Left lung (tissue), 10 donors: Measurements from ENCODE around the gene TPCN1. TPM values are rescaled to one million over a fixed set of nuclear protein-coding genes. Genes with fewer than 3 reads are reported as not detected.
A peak's percentile ranks its signal among the peaks of the same experiment; 100 is the strongest.

Experiments
- ATAC-seq: fragments of 200-7000 bp; cut with Tn5 transposase; one replicate; pipeline ENCODE4 v1.9.1; 2020; ENCODE audit warnings: moderate library complexity
- DNase-seq, 4 donors: peaks; one replicate each; pipeline ENCODE4 v3.0.0-alpha.2; 2013 to 2020
- H3K27ac ChIP-seq, 2 donors: fragments of 200-600 bp; sonication (generic) in 1 of 2; one replicate each; pipeline versions ENCODE4 v1.5.0 to v1.8.0; 2020 to 2021
- H3K27me3 ChIP-seq, 2 donors: fragments of 200-600 bp; sonication (generic) in 1 of 2; one replicate each; pipeline versions ENCODE4 v1.5.0 to v1.8.0; 2020 to 2021
- H3K36me3 ChIP-seq, 2 donors: fragments of 200-600 bp; sonication (generic) in 1 of 2; one replicate each; pipeline versions ENCODE4 v1.5.0 to v1.8.0; 2020 to 2021
- H3K4me1 ChIP-seq, 2 donors: fragments of 200-600 bp; one replicate each; pipeline ENCODE4 v1.8.0; 2021
- H3K4me3 ChIP-seq, 2 donors: fragments of 200-600 bp; sonication (generic) in 1 of 2; one replicate each; pipeline versions ENCODE4 v1.5.0 to v1.8.0; 2020 to 2021; ENCODE audit warnings: mild to moderate bottlenecking in 1 of 2
- H3K9me3 ChIP-seq, 2 donors: fragments of 200-600 bp; sonication (generic) in 1 of 2; one replicate each; pipeline versions ENCODE4 v1.5.0 to v1.8.0; 2020 to 2021
- intact Hi-C, 2 donors: fragments of 100-400 bp; cut with DNase I; formaldehyde crosslinking; loops; one replicate each; pipeline versions ENCODE4 v1.11.2 to v1.14.2; 2022
- microRNA-seq, 2 donors: library from miRNA; unstranded; fragments of <30 nt; microRNA quantifications; one replicate each; pipeline ENCODE4, GENCODE V29; 2019
- polyA plus RNA-seq, 6 donors: library from polyadenylated mRNA; unstranded; fragments of 120-200 nt; gene quantifications; one replicate each; pipeline ENCODE4 v1.2.1, GENCODE V29; 2013; ENCODE audit not compliant: insufficient read length in 6 of 6
- total RNA-seq, 2 donors: library from RNA; stranded (reverse); fragmentation: NEBNext Ultra II Directional; extraction: Animal tissue kit (Norgen Biotek cat#: 25700); gene quantifications; one replicate each; pipeline ENCODE4 v1.2.1, GENCODE V29; 2021
- TF ChIP-seq, protein P1 (sequence below), 2 donors: fragments of 200-600 bp; sonication (generic) in 1 of 2; IDR thresholded peaks; one replicate each; pipeline versions ENCODE4 v1.5.0 to v1.8.0; 2021; ENCODE audit warnings: antibody characterized with exemption in 2 of 2
- donor health status: DM: no; HTN: yes; CAD: no.
- donor health status: DM: no; HTN: no; CAD: no.

TPCN1 gene
- total and polyA plus RNA-seq, 8 donors, result 24.7 to 54.1 (median 34.8) TPM

DNA sequence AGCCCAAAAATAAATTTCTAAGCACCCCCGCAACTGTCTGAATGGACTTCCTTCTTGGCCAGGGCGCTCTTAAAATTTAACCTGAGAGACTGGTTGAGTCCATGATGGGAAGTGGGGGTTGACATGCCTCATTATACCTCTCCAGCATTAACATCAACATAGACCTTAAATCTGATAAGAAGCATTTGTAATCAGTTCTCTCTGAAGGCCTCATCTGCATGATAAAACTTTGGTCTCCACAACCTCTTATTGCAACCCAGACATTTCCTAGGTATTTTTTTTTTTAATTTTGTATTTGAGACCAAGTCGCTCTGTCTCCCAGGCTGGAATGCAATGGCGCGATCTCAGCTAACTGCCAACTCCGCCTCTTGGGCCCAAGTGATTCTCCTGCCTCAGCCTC, 124.1 kb downstream of the TPCN1 start:
- TF ChIP-seq, protein P1, sequence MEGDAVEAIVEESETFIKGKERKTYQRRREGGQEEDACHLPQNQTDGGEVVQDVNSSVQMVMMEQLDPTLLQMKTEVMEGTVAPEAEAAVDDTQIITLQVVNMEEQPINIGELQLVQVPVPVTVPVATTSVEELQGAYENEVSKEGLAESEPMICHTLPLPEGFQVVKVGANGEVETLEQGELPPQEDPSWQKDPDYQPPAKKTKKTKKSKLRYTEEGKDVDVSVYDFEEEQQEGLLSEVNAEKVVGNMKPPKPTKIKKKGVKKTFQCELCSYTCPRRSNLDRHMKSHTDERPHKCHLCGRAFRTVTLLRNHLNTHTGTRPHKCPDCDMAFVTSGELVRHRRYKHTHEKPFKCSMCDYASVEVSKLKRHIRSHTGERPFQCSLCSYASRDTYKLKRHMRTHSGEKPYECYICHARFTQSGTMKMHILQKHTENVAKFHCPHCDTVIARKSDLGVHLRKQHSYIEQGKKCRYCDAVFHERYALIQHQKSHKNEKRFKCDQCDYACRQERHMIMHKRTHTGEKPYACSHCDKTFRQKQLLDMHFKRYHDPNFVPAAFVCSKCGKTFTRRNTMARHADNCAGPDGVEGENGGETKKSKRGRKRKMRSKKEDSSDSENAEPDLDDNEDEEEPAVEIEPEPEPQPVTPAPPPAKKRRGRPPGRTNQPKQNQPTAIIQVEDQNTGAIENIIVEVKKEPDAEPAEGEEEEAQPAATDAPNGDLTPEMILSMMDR (IDR thresholded peaks at IDR 0.05), result no peak
- intact Hi-C loops, result no loop called here
- no peak for DNase-seq
- peaks cover 0 to 6% of the 10 kb centered on the region in 2 donors for H3K27me3 ChIP-seq
- H3K27ac ChIP-seq, result no peak overlapping the region
- H3K36me3 ChIP-seq, result no peaks in the 10 kb centered on the region
- ATAC-seq, result no peak
- H3K4me3 ChIP-seq, result no peak overlapping the region
- no peaks in the 10 kb centered on the region for H3K4me1 ChIP-seq
- no peaks in the 10 kb centered on the region for H3K9me3 ChIP-seq

DNA sequence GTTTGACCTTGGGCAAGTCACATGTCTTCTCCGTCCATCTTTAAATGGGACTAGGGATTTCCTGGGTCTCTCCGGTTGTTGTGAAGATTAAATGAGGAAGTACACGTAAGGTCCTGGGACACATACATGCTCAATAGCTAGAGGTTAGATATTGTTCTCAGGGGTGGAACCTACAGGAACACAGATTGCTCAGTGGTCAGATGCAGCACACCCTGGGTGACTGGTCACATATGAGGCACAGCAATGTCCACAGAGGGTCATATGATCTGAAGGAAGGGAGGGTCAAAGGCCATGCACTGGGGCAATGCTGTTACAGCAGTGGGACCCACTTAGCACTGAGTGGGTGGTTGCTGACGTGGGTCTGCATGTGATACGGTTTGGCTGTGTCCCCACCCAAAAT, 125.1 kb downstream of the TPCN1 start:
- Histone ChIP-seq H3K9me3 (no peaks in the 10 kb centered on the region), H3K4me3 (no peak overlapping the region), H3K4me1 (no peaks in the 10 kb centered on the region), H3K36me3 (no peaks in the 10 kb centered on the region), H3K27ac (no peak overlapping the region), H3K27me3 (peaks cover 0 to 6% of the 10 kb centered on the region in 2 donors)
- peak; percentile 17 for ATAC-seq
- intact Hi-C loops, result no loop called here
- TF ChIP-seq, protein P1 (IDR thresholded peaks at IDR 0.05), result no peak
- no peak for DNase-seq

DNA sequence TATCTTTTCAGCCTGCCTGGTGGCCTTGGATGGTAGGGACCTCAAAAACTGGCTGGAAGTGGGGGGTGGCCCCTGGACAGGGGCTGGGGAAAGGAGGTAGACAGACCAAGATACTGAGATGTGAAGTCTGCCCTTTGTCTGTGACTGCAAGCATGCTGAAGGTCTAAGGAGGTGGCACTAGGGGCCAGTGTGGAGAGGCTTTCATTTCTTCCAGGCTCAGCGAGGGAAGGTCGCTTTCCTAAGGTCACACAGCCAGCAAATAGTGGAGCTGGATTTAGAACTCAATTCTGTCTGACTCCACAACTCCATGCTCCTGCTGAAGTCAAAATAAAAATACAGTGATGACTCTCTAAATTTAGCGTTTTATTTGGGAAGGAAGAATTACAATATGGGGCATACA, 125.8 kb downstream of the TPCN1 start:
- ATAC-seq (no peak), DNase-seq (no peak)
- intact Hi-C loops, result no loop called here
- Histone ChIP-seq H3K4me1 (no peaks in the 10 kb centered on the region), H3K36me3 (no peaks in the 10 kb centered on the region), H3K27ac (no peak overlapping the region), H3K9me3 (no peaks in the 10 kb centered on the region), H3K4me3 (no peak overlapping the region), H3K27me3 (peaks cover 0 to 6% of the 10 kb centered on the region in 2 donors)
- TF ChIP-seq, protein P1 (IDR thresholded peaks at IDR 0.05), result no peak

DNA sequence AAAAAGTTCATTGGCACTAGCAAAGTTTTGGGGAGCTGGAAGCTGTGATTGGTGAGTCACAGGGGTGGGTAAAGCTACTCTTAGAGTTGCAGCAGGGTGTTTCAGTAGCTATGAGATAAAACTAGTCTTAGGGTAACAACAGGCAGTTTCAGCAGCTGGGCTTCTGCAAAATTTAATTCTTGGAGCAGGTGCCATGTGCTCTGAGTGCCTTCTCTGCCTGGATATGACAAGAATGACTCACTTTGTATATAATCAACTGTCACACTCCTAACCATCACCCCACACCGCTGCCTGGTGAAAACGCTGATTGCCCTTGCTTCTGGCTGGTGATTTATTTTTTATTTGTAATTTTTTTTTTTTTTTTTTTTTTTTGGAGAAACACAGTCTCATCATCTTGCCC, 126.6 kb downstream of the TPCN1 start:
- TF ChIP-seq, protein P1 (IDR thresholded peaks at IDR 0.05), result no peak
- ATAC-seq, result no peak
- intact Hi-C loops, result no loop called here
- H3K4me1 ChIP-seq, result no peaks in the 10 kb centered on the region
- no peak overlapping the region for H3K27ac ChIP-seq
- peaks cover 0 to 6% of the 10 kb centered on the region in 2 donors for H3K27me3 ChIP-seq
- DNase-seq, result no peak
- H3K9me3 ChIP-seq, result no peaks in the 10 kb centered on the region
- H3K36me3 ChIP-seq, result no peaks in the 10 kb centered on the region
- H3K4me3 ChIP-seq, result no peak overlapping the region

Small RNA genes lying within 50 kb of the gene (microRNA-seq; reads per million reads assigned to microRNA genes)
- gene MIR6762, result 0 to 0.27 reads per million in 2 donors

Other genes with a start within 250 kb of the TPCN1 start
- gene OAS2, start 242.9 kb upstream of the TPCN1 start, total RNA-seq, result 10 to 100 TPM; 24.0 to 35.3 TPM
- gene OAS2, start 242.9 kb upstream of the TPCN1 start, polyA plus RNA-seq, result 10 to 100 TPM in 5 of 6 donors, 1 to 10 TPM in 1; 5.5 to 11.6 (median 10.1) TPM
- 1 to 10 TPM in 1 of 2 donors, under 1 TPM in 1; 0.70 to 3.8 TPM for gene DTX1, start 164.7 kb upstream of the TPCN1 start, total RNA-seq
- gene DTX1, start 164.7 kb upstream of the TPCN1 start, polyA plus RNA-seq, result 1 to 10 TPM; 3.6 to 6.3 (median 5.0) TPM
- under 1 TPM; 0.17 to 0.24 TPM for gene RASAL1, start 85.7 kb upstream of the TPCN1 start, total RNA-seq
- under 1 TPM; 0.16 to 0.46 (median 0.25) TPM for gene RASAL1, start 85.7 kb upstream of the TPCN1 start, polyA plus RNA-seq
- gene CFAP73, start 71.7 kb upstream of the TPCN1 start, total RNA-seq, result 1 to 10 TPM in 1 of 2 donors, not detected in 1; 4.3 TPM
- 1 to 10 TPM in 5 of 6 donors, under 1 TPM in 1; 0.66 to 5.4 (median 3.5) TPM for gene CFAP73, start 71.7 kb upstream of the TPCN1 start, polyA plus RNA-seq
- gene DDX54, start 36.0 kb upstream of the TPCN1 start, total RNA-seq, result 10 to 100 TPM; 42.0 to 61.1 TPM
- gene DDX54, start 36.0 kb upstream of the TPCN1 start, polyA plus RNA-seq, result 10 to 100 TPM; 47.9 to 73.6 (median 62.9) TPM
- gene RITA1, start 35.7 kb upstream of the TPCN1 start, total RNA-seq, result 10 to 100 TPM; 16.7 to 17.3 TPM
- 10 to 100 TPM in 4 of 6 donors, 1 to 10 TPM in 2; 9.1 to 14.4 (median 10.9) TPM for gene RITA1, start 35.7 kb upstream of the TPCN1 start, polyA plus RNA-seq
- 10 to 100 TPM; 34.9 to 40.1 TPM for gene SLC8B1, start 113.6 kb downstream of the TPCN1 start, total RNA-seq
- gene SLC8B1, start 113.6 kb downstream of the TPCN1 start, polyA plus RNA-seq, result 10 to 100 TPM; 10.5 to 15.8 (median 12.4) TPM
- 10 to 100 TPM; 48.7 to 75.0 TPM for gene PLBD2, start 137.1 kb downstream of the TPCN1 start, total RNA-seq
- 10 to 100 TPM; 17.7 to 21.9 (median 20.0) TPM for gene PLBD2, start 137.1 kb downstream of the TPCN1 start, polyA plus RNA-seq
- 1 to 10 TPM; 1.5 to 3.2 TPM for gene SDS, start 182.4 kb downstream of the TPCN1 start, total RNA-seq
- under 1 TPM; 0.31 to 0.62 (median 0.41) TPM for gene SDS, start 182.4 kb downstream of the TPCN1 start, polyA plus RNA-seq
- gene SDSL, start 200.9 kb downstream of the TPCN1 start, total RNA-seq, result 10 to 100 TPM; 12.9 to 13.8 TPM
- 1 to 10 TPM; 4.2 to 6.0 (median 4.7) TPM for gene SDSL, start 200.9 kb downstream of the TPCN1 start, polyA plus RNA-seq